Stomach (tissue), 4 donors: Measurements from ENCODE around the gene SLC46A2.

Source experiments
- EP300 ChIP-seq: sonication (generic); formaldehyde crosslinking; IDR thresholded peaks from one replicate; pipeline ENCODE4 v1.6.1; 2017; ENCODE audit warnings: antibody characterized with exemption
- POLR2A ChIP-seq, 4 donors: fragments of 450-650 bp; IDR thresholded peaks; one replicate each; pipeline ENCODE4 v1.6.1; 2016; ENCODE audit warnings: antibody characterized with exemption in 4 of 4, control low read depth in 2 of 4, mild to moderate bottlenecking in 1 of 4, moderate library complexity in 1 of 4
- POLR2AphosphoS5 ChIP-seq, 3 donors: sonication (generic); formaldehyde crosslinking; IDR thresholded peaks; one replicate each; pipeline ENCODE4 v1.6.1; 2016; ENCODE audit warnings: antibody characterized with exemption in 3 of 3
- TF ChIP-seq, protein P1 (sequence below), 7 experiments: fragments of 450-650 bp in 4 of 7; fragments of 200-600 bp in 3 of 7; sonication (generic) in 3 of 7; IDR thresholded peaks; one replicate each; pipeline ENCODE4 v1.5.1; 2016 to 2019; ENCODE audit warnings: antibody characterized with exemption in 7 of 7, control low read depth in 2 of 7, mild to moderate bottlenecking in 1 of 7

DNA sequence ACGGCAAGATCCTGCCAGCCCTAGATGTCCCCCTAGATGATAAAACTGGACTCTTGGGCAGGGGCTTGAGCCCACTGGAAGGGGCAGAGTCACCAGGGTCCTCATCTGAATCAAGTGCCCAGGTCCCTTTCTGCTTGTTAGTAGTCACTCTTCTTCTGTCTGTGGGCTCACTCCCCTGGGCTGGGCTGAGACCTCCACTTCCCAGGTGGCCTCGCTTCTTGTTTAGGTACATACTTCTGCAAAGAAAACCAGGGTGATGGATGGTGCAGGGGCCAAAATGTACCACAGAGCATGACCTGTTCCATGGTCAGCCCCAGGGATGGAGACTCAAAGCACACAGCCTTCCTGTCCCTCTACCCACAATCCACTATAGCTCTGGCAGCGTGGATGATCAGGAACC lies 845 bp upstream of the SLC46A2 start:
- no peak for TF ChIP-seq POLR2AphosphoS5 (IDR thresholded peaks at IDR 0.05)
- TF ChIP-seq, protein P1, sequence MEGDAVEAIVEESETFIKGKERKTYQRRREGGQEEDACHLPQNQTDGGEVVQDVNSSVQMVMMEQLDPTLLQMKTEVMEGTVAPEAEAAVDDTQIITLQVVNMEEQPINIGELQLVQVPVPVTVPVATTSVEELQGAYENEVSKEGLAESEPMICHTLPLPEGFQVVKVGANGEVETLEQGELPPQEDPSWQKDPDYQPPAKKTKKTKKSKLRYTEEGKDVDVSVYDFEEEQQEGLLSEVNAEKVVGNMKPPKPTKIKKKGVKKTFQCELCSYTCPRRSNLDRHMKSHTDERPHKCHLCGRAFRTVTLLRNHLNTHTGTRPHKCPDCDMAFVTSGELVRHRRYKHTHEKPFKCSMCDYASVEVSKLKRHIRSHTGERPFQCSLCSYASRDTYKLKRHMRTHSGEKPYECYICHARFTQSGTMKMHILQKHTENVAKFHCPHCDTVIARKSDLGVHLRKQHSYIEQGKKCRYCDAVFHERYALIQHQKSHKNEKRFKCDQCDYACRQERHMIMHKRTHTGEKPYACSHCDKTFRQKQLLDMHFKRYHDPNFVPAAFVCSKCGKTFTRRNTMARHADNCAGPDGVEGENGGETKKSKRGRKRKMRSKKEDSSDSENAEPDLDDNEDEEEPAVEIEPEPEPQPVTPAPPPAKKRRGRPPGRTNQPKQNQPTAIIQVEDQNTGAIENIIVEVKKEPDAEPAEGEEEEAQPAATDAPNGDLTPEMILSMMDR (IDR thresholded peaks at IDR 0.05): no peak
- no peak for TF ChIP-seq POLR2A (IDR thresholded peaks at IDR 0.05)
- no peak for TF ChIP-seq EP300
